Muscle of back (tissue), 11 donors: ENCODE results near the gene VTCN1. TPM values are rescaled to one million over a fixed set of nuclear protein-coding genes. Genes with fewer than 3 reads are reported as not detected.
"Not testable (repeated sequence)": the region's sequence is repeated elsewhere in the genome, so short reads cannot be mapped to it uniquely, and the experiment has no call there.

ENCODE experiments used
- DNase-seq, 3 donors: peaks; one replicate each; pipeline versions ENCODE4 v3.0.0 to v3.0.0-alpha.2; 2013
- polyA plus RNA-seq, 10 donors: library from polyadenylated mRNA; unstranded; fragments of 120-200 nt; gene quantifications; one replicate each; pipeline ENCODE4 v1.2.1, GENCODE V29; 2013; ENCODE audit not compliant: insufficient read length in 10 of 10

VTCN1 gene
- polyA plus RNA-seq, 10 donors, result 0.09 to 0.46 (median 0.15) TPM; not detected in 1

DNA sequence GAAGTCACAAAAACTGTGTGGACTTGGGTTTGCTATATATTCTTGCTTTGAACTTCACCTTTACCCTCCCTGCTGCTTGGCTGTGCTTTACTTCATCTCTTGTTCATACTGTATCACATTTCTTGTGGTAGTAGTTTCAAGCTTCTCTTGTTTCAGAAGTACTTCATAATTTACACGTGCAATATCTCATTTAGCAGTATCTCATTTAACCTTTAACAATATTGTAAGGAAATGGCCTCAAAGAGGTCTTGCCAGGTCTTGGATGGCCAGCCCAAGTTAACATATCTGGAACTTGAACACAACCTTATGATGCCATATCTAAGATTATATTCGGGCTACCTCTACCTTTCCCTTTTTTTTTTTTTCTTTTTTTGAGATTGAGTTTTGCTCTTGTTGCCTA lies 87.5 kb downstream of the VTCN1 start:
- no peak for DNase-seq

GRCh38 chr1:117122330-117123025 lies 88.2 kb downstream of the VTCN1 start:
- DNase-seq, result peak; percentile 21 to 56 (median 35)

GRCh38 chr1:117121589-117122329 lies 89.0 kb downstream of the VTCN1 start, which contains the start of gene TRIM45:
Gene TRIM45, minus strand, starts transcription at chr1:117121749. Its CDS starts 548 bp downstream, at chr1:117121201.
- peak; percentile 97 to 99 (median 98) for DNase-seq

GRCh38 chr1:117120774-117121588 lies 89.7 kb downstream of the VTCN1 start:
- DNase-seq, result peak in 1 of 3 donors; percentile 22

GRCh38 chr1:117119144-117119543 lies 91.6 kb downstream of the VTCN1 start:
- DNase-seq, result not testable (repeated sequence)

DNA sequence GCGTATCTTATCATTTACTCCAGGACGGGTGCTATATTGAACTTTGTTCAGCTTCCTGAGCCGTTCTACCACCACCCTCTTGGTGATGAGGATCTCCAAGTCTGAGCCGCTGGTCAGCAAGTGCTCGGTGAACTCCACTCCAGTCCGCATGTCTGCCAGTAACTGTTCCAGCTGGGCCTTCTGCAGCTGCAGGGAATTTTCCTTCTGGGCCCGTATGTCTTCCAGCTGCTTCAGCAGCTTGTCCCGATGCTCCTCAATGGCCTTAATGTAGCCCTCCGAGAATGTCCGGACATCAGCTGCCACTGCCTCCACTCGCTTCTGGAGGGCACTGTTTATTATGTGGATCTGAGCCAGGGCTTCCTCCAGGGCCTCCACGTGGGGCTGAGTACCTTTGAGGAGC lies 92.6 kb downstream of the VTCN1 start:
- DNase-seq, result peak in 2 of 3 donors; percentile 38 to 54

DNA sequence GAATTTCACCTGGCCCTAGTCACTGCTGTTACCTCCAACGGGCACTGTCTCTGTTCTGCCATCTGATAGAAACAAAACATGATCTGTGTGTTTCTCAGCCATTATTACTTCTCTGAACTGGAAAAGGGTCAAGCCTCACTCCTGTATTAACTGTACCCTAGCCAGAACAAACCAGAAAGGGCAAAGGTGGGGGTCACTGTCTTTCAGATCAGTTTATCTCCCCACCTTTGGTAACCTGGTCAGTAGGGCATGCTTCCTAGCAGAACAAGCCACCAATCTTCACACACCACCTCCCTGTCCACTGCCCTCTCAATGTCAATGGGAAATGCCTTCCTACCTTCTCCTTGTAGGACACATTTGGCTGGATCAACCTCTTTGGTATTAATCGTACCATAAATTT lies 93.0 kb downstream of the VTCN1 start:
- no peak for DNase-seq

DNA sequence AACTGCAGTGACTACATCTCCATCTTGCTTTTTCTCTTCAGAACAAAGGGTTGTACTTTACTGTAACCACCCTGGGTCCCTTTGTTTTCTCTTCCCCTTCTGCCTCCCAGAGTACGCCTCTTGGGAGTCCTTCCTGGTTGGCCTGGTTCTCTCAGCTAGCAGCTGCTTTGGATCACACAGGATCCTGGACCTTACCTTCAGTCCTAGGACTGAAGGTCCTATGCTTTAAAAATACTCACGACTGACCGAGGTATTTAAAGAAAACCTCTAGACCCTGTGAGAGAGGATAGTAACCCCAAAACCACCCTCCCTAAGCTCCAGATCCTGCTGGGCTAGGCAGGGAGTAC lies 94.0 kb downstream of the VTCN1 start:
- DNase-seq, result no peak

DNA sequence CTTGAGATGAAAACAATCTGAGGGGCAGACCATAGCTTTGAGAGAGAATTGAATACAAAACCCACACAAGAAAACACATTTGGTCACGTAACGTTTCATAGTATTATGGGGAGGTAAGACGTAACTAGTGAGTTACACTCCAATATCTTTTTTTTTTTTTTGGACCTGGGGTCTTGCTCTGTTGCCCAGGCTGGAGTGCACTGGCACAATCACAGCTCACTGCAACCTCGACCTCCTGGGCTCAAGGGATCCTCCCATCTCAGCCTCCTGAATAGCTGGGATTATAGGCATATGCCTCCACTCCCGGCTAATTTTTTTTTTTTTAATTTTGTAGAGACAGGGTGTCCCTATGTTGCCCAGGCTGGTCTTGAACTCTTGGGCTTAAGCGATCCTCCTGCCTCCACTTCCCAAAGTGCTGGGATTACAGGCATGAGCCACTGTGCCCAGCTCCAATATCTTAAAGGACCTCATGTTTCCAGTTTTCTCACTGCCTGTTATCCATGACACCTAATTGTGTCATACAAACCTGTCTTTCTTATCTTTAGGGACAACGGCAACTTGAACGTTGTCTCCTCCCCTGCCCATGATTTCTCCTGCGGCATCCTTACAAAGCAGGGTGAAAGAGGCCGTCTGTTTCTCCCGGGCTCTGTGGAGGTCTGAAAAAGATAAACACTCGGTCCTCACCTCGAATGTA lies 94.5 kb downstream of the VTCN1 start:
- DNase-seq, result no peak

GRCh38 chr1:117114877-117115276 lies 95.8 kb downstream of the VTCN1 start:
- DNase-seq, result peak in 1 of 3 donors; percentile 38

DNA sequence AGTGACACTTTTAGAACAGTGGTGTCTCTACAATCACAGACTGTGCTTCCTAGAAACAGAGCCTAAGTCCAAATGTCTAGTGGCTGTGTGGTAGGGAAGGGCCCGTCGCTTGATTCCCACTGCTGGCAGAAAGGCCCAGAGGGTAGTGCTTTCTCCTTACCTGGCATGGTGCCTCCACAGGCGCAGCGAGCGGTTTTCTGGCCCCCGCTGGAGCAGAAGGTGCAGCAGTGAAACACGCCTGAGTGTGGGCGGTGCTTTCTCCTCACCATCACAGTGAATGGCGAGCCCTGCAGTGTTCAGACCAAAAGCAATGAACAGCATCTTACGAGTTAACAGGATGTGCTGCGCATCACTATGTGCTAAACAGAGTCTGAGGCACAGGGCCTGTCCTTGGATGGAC lies 97.5 kb downstream of the VTCN1 start:
- no peak for DNase-seq

DNA sequence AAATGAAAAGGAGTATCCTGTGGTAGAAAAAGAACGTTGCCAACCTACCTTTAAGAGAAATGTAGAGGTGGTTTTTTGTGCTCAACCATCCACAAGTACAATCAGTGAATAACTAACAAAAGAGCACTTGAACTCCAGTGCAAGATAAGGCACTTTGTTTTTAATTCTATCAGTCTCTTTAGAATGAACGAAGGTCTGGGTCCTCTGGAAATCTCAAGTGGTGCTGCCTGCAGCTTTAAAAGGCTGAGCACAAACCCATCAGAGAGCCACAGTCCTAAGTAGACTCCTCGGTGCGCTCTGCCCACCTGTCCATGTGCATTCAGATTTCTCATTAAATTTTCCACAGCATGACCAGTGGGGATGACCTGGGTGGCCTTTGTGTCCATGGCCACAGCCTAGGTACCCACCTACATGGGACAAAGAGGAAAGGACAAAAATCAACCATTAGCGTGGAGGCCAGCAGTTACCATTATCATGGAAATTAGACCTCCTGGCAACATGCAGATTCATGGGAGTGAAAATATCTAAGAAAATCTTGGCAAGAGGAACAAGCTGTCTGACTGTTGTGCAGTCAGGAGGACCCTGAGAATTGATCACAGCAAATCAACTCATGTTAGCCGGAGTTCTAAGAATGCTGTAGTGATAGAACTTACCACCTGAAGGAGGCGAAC lies 98.5 kb downstream of the VTCN1 start:
- no peak for DNase-seq

GRCh38 chr1:117110774-117111173 lies 100.0 kb downstream of the VTCN1 start:
- DNase-seq, result no peak

GRCh38 chr1:117107364-117107763 lies 103.4 kb downstream of the VTCN1 start:
- DNase-seq, result no peak

- DNase-seq, result no peak
Measured at GRCh38 chr1:117106478-117106877, 104.2 kb downstream of the VTCN1 start.

- DNase-seq, result no peak
Measured at GRCh38 chr1:117105722-117106121, 105.0 kb downstream of the VTCN1 start.

GRCh38 chr1:117104986-117105385 lies 105.7 kb downstream of the VTCN1 start:
- peak in 1 of 3 donors; percentile 6 for DNase-seq

GRCh38 chr1:117101858-117102257 lies 108.9 kb downstream of the VTCN1 start:
- not testable (repeated sequence) for DNase-seq

DNA sequence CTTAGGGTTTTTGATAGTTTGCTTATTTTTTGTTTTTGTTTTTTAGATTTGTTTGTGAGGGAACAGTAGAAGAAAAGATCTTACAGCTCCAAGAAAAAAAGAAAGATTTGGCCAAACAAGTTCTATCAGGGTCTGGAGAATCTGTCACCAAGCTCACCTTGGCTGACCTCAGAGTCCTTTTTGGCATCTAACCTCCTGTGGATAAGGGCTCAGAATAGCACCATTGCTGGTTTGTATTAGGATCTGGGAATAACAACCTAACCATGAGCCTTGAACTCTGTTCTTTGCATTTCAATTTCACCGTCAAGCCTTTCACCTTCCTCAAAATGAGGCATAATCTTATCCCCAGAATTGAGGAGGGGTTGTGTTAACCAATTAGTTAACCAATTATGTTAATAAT lies 109.4 kb downstream of the VTCN1 start:
- DNase-seq, result no peak

GRCh38 chr1:117098287-117098890 lies 112.3 kb downstream of the VTCN1 start:
- no peak for DNase-seq

- DNase-seq, result no peak
Measured at GRCh38 chr1:117097443-117097842, 113.3 kb downstream of the VTCN1 start.
